Peyer's patch (tissue), 4 donors: ENCODE measurements around the gene USP4. TPM values are rescaled to one million over a fixed set of nuclear protein-coding genes. Genes with fewer than 3 reads are reported as not detected.
A peak's percentile ranks its signal among the peaks of the same experiment; 100 is the strongest.

ENCODE experiments used
- DNase-seq, 3 donors: peaks; one replicate each; pipeline ENCODE4 v3.0.0-alpha.2; 2017 to 2019
- H3K27ac ChIP-seq, 4 donors: fragments of 200-600 bp; sonication (generic); one replicate each; pipeline ENCODE4 v1.5.1; 2016 to 2019
- H3K27me3 ChIP-seq, 2 donors: fragments of 200-600 bp; sonication (generic); one replicate each; pipeline ENCODE4 v1.5.1; 2019
- H3K36me3 ChIP-seq, 3 donors: fragments of 200-600 bp; sonication (generic); one replicate each; pipeline ENCODE4 v1.5.1; 2016 to 2019
- H3K4me1 ChIP-seq, 4 donors: fragments of 200-600 bp; sonication (generic); one replicate each; pipeline ENCODE4 v1.5.1; 2016 to 2019
- H3K4me3 ChIP-seq, 4 donors: fragments of 200-600 bp; sonication (generic); 1 replicate in 3 of 4; 2 replicates in 1 of 4; pipeline ENCODE4 v1.5.1; 2016 to 2019; ENCODE audit warnings: mild to moderate bottlenecking in 1 of 4
- H3K9me3 ChIP-seq, 4 donors: fragments of 200-600 bp; sonication (generic); one replicate each; pipeline ENCODE4 v1.5.1; 2016 to 2019; ENCODE audit warnings: mild to moderate bottlenecking in 1 of 4
- CTCF ChIP-seq, 6 experiments: fragments of 450-650 bp in 4 of 6; fragments of 200-600 bp in 2 of 6; sonication (generic) in 1 of 6; IDR thresholded peaks; one replicate each; pipeline ENCODE4 v1.5.1; 2017 to 2019; ENCODE audit warnings: antibody characterized with exemption in 6 of 6, mild to moderate bottlenecking in 3 of 6, moderate library complexity in 1 of 6
- POLR2A ChIP-seq, 2 donors: fragments of 450-650 bp; IDR thresholded peaks; one replicate each; pipeline ENCODE4 v1.5.1; 2017; ENCODE audit warnings: antibody characterized with exemption in 2 of 2, mild to moderate bottlenecking in 2 of 2, moderate library complexity in 2 of 2
- total RNA-seq, 4 donors: library from RNA; depleted of rRNA; stranded (reverse); fragments of >200 nt; gene quantifications; one replicate each; pipeline ENCODE4 v1.1.0, GENCODE V29; 2016

Gene USP4
- total RNA-seq, 4 donors from 2014 or later: 26.3 to 106 (median 47.5) TPM

- DNase-seq: no peak
- no peaks in the 10 kb centered on the region for H3K27me3 ChIP-seq
- TF ChIP-seq POLR2A (IDR thresholded peaks at IDR 0.05): no peak
- TF ChIP-seq CTCF (IDR thresholded peaks at IDR 0.05): no peak
- no peaks in the 10 kb centered on the region for H3K4me1 ChIP-seq
- H3K9me3 ChIP-seq: no peaks in the 10 kb centered on the region
- H3K4me3 ChIP-seq: no peak overlapping the region
- H3K36me3 ChIP-seq: peaks cover 0 to 95% (median 0%) of the 10 kb centered on the region in 3 donors
- no peak overlapping the region for H3K27ac ChIP-seq
Observed at GRCh38 chr3:49305608-49306007, 34.2 kb downstream of the USP4 start.

GRCh38 chr3:49302613-49303012 is 37.2 kb downstream of the USP4 start:
- TF ChIP-seq CTCF (IDR thresholded peaks at IDR 0.05): no peak
- no peak for TF ChIP-seq POLR2A (IDR thresholded peaks at IDR 0.05)
- Histone ChIP-seq H3K4me3 (no peak overlapping the region), H3K36me3 (peaks cover 0 to 97% (median 0%) of the 10 kb centered on the region in 3 donors), H3K4me1 (no peaks in the 10 kb centered on the region), H3K27me3 (no peaks in the 10 kb centered on the region), H3K9me3 (no peaks in the 10 kb centered on the region), H3K27ac (no peak overlapping the region)
- DNase-seq: no peak

- Histone ChIP-seq H3K4me1 (no peaks in the 10 kb centered on the region), H3K9me3 (no peaks in the 10 kb centered on the region), H3K36me3 (peaks cover 0 to 99% (median 0%) of the 10 kb centered on the region in 3 donors), H3K27ac (no peak overlapping the region), H3K27me3 (no peaks in the 10 kb centered on the region), H3K4me3 (no peak overlapping the region)
- no peak for DNase-seq
- TF ChIP-seq CTCF (IDR thresholded peaks at IDR 0.05) (no peak), POLR2A (IDR thresholded peaks at IDR 0.05) (no peak)
Observed at GRCh38 chr3:49300595-49300994, 39.3 kb downstream of the USP4 start.

- Histone ChIP-seq H3K9me3 (no peaks in the 10 kb centered on the region), H3K4me3 (no peak overlapping the region), H3K4me1 (no peaks in the 10 kb centered on the region), H3K36me3 (peaks cover 0 to 96% (median 0%) of the 10 kb centered on the region in 3 donors), H3K27me3 (no peaks in the 10 kb centered on the region), H3K27ac (no peak overlapping the region)
- no peak for DNase-seq
- TF ChIP-seq CTCF (IDR thresholded peaks at IDR 0.05): no peak
- no peak for TF ChIP-seq POLR2A (IDR thresholded peaks at IDR 0.05)
Observed at GRCh38 chr3:49298511-49298910, 41.3 kb downstream of the USP4 start.

GRCh38 chr3:49296781-49297411 is 43.0 kb downstream of the USP4 start:
- H3K27ac ChIP-seq: peak overlapping the region in 2 of 4 donors; percentile 20 to 52
- H3K9me3 ChIP-seq: no peaks in the 10 kb centered on the region
- no peak for DNase-seq
- peaks cover 0 to 96% (median 0%) of the 10 kb centered on the region in 3 donors for H3K36me3 ChIP-seq
- TF ChIP-seq CTCF (IDR thresholded peaks at IDR 0.05): no peak
- no peak for TF ChIP-seq POLR2A (IDR thresholded peaks at IDR 0.05)
- H3K27me3 ChIP-seq: no peaks in the 10 kb centered on the region
- H3K4me3 ChIP-seq: no peak overlapping the region
- H3K4me1 ChIP-seq: no peaks in the 10 kb centered on the region
